Activated CD4-positive, alpha-beta T cell treated with anti-CD3 and anti-CD28 coated beads, Interleukin-2, amount 10 ng/mL, durations not matched to agents 24 days and 14 days (primary cell): Measurements from ENCODE around the gene PDE8B. TPM values are rescaled to one million over a fixed set of nuclear protein-coding genes. Genes with fewer than 3 reads are reported as not detected.

ENCODE experiments used
- DNase-seq: peaks from one replicate; pipeline ENCODE4 v3.0.0; 2022
- H3K27ac Mint-ChIP-seq: one replicate; pipeline ENCODE4 v1.8.0; 2022; ENCODE audit warnings: mild to moderate bottlenecking, mixed read lengths
- H3K27me3 Mint-ChIP-seq: one replicate; pipeline ENCODE4 v1.8.0; 2022; ENCODE audit warnings: mixed read lengths
- H3K36me3 Mint-ChIP-seq: one replicate; pipeline ENCODE4 v1.8.0; 2022; ENCODE audit warnings: low read depth, mild to moderate bottlenecking, mixed read lengths
- H3K4me1 Mint-ChIP-seq: one replicate; pipeline ENCODE4 v1.8.0; 2021; ENCODE audit warnings: mixed read lengths
- H3K4me3 Mint-ChIP-seq: one replicate; pipeline ENCODE4 v1.8.0; 2022; ENCODE audit warnings: mild to moderate bottlenecking, moderate library complexity, mixed read lengths
- H3K9me3 Mint-ChIP-seq: one replicate; pipeline ENCODE4 v1.8.0; 2021; ENCODE audit warnings: mixed read lengths
- intact Hi-C: fragments of 100-400 bp; cut with micrococcal nuclease; formaldehyde crosslinking; loops from one replicate; pipeline ENCODE4 v1.15.1; 2023
- total RNA-seq: library from RNA; stranded (reverse); gene quantifications from 2 replicates; pipeline ENCODE4 v1.2.3, GENCODE V29; 2022

PDE8B gene
- total RNA-seq, 1 donor from 2014 or later: 0.19 TPM

DNA sequence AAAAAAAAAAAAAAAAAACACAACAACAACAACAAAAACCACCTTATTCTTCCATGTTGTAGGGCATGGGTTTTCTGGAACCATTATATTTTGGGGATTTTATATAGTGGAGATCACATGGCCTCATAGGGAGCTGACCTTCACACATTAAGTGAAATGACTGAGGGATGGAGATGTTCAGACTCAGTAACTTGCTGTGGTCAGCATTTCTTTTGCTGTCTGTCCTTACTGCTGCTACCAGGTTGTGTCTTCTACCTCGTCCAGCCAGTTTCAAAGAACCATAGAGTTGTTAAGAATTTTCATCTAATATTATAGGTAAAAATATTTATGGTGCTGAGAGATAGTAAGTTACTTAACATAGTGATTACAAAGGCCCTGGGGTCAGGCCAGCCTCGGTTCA, 107.6 kb downstream of the PDE8B start:
- peaks cover 19% of the 10 kb centered on the region for H3K27me3 Mint-ChIP-seq
- H3K27ac Mint-ChIP-seq: no peak overlapping the region
- no peak overlapping the region for H3K4me3 Mint-ChIP-seq
- no peaks in the 10 kb centered on the region for H3K4me1 Mint-ChIP-seq
- H3K9me3 Mint-ChIP-seq: no peaks in the 10 kb centered on the region
- intact Hi-C loops: no loop called here
- no peak for DNase-seq
- H3K36me3 Mint-ChIP-seq: no peaks in the 10 kb centered on the region

DNA sequence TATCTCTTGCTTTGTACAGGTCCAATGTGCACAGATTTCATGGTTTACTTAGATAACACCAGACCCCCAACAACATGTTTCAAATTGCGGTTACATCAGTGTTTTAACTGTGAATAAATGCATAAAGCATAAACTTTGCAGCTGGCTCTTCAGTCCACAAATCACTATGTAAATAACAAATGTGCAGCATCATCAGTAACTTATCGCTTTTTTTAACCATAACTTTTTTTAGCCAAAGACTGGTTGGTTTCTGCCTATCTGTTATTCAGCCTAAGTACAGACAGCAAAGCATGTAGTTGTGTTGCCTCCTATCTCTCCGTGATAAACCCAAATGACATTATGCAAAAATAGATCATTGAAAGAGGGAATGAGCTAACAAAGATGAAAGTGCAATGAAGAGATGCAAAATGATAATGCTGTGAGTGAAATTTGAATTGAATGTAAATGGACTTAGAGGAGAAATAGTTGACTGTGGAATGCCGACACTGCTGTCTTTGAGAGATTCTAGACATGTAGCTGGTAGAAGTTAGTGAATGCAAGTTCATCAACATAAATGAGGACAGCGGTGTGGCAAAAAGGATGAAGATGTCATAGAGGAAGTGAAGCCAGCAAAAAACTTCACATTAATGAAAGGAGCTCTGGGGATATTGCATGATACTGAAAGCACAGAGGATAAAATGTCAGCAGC, 108.8 kb downstream of the PDE8B start:
- Mint-ChIP-seq H3K9me3 (no peaks in the 10 kb centered on the region), H3K4me1 (no peaks in the 10 kb centered on the region)

GRCh38 chr5:77321793-77322394, 111.4 kb downstream of the PDE8B start:
- Mint-ChIP-seq H3K4me1 (peaks cover 6% of the 10 kb centered on the region), H3K27ac (no peak overlapping the region), H3K27me3 (peaks cover 11% of the 10 kb centered on the region), H3K36me3 (no peaks in the 10 kb centered on the region), H3K9me3 (no peaks in the 10 kb centered on the region), H3K4me3 (no peak overlapping the region)
- DNase-seq: no peak
- intact Hi-C loops: no loop called here

More for the DNA sequence above, 108.8 kb downstream of the PDE8B start:
- no peaks in the 10 kb centered on the region for H3K36me3 Mint-ChIP-seq
- peaks cover 14% of the 10 kb centered on the region for H3K27me3 Mint-ChIP-seq
- intact Hi-C loops: no loop called here
- H3K27ac Mint-ChIP-seq: no peak overlapping the region
- H3K4me3 Mint-ChIP-seq: no peak overlapping the region
- DNase-seq: no peak

- H3K27me3 Mint-ChIP-seq: peaks cover 11% of the 10 kb centered on the region
- intact Hi-C loops: no loop called here
- H3K36me3 Mint-ChIP-seq: no peaks in the 10 kb centered on the region
- no peak for DNase-seq
- no peak overlapping the region for H3K27ac Mint-ChIP-seq
- no peaks in the 10 kb centered on the region for H3K9me3 Mint-ChIP-seq
- peaks cover 6% of the 10 kb centered on the region for H3K4me1 Mint-ChIP-seq
- no peak overlapping the region for H3K4me3 Mint-ChIP-seq
Measured at GRCh38 chr5:77322406-77322805, 111.9 kb downstream of the PDE8B start.

- DNase-seq: no peak
- no peaks in the 10 kb centered on the region for H3K36me3 Mint-ChIP-seq
- no peaks in the 10 kb centered on the region for H3K9me3 Mint-ChIP-seq
- peaks cover 2% of the 10 kb centered on the region for H3K27me3 Mint-ChIP-seq
- H3K4me1 Mint-ChIP-seq: peaks cover 26% of the 10 kb centered on the region
- H3K27ac Mint-ChIP-seq: no peak overlapping the region
- intact Hi-C loops: loop anchor here (5.0 kb wide), 1 partner anchor 166 kb away; the partner anchor contains the start of gene WDR41
- H3K4me3 Mint-ChIP-seq: no peak overlapping the region
Measured at GRCh38 chr5:77325921-77326541, 115.6 kb downstream of the PDE8B start.

DNA sequence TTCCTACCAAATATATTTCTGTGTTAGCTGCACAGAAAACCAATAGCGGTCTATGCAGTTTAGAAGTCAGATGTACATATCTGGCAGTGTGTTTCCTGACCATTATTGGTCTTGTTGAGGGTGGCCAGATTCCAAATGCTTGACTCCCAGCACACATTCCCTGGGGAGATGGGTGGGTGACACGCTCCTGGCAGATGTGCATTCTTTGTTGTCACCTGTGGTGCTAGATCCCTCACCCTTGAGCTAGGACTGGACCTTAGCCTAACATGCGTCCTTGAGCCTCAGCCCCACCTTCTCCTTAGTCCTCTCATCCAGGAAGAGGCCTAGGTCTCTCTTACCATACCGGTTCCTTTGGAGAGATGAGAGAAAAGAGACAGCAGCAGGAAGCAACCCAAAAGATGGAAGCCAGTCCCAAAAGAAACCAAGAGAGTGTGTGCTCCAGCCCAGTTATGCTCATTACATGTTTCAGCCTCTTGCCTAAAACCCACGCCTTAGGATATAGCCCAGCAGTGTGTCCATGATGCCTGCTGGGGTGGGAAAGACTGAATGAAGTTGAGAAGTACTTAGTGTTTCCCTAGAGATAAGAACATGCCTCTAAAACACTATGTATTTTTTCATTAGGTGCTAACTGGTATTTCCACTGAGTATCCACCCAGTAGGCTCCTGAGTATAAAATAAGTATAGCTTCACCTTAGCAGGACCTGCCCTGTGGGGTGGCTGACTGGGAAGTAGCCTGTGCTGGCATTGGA, 116.7 kb downstream of the PDE8B start:
- no peak overlapping the region for H3K4me3 Mint-ChIP-seq
- intact Hi-C loops: loop anchor here (5.0 kb wide), 1 partner anchor 165 kb away; the partner anchor contains the start of gene WDR41
- no peak for DNase-seq
- peaks cover 29% of the 10 kb centered on the region for H3K4me1 Mint-ChIP-seq
- no peaks in the 10 kb centered on the region for H3K9me3 Mint-ChIP-seq
- H3K27me3 Mint-ChIP-seq: peaks cover 2% of the 10 kb centered on the region
- peaks cover 2% of the 10 kb centered on the region for H3K36me3 Mint-ChIP-seq
- H3K27ac Mint-ChIP-seq: peak overlapping the region; percentile 56

DNA sequence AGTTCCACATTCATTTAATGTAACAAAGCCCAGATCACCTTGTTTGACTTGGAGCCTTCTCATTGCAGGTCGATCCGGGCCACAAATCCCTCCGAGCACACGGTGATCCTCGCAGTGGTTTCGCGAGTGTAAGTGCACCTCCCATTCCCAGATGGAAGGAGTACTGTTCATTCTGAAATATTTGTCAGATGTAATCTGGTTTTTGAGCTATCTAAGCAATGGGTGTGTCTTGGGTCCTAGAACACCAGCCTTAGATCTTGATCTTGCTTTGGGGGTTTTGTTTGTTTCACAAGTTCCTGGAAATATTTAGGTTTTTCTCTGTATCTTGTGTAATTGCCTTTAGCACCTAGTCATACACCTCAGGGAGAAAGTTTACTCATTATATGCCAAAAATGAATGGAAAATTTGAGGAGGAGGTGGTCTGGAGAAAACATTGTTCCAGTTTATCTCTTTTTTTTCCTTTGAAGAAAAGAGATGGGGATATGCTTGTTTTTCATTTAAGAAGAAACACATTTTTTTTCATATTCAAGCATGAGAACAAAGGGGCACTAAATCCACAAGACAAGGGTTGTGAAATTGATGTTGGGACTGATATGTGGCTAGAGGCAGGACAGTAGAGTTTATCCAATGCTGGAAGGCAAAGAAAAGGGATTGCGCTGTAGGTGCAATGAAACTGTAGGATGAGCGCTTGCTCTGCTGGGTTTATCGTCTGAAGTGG, 118.6 kb downstream of the PDE8B start:
- Mint-ChIP-seq H3K36me3 (peaks cover 2% of the 10 kb centered on the region), H3K4me1 (peaks cover 29% of the 10 kb centered on the region), H3K27me3 (peaks cover 4% of the 10 kb centered on the region), H3K4me3 (peak overlapping the region; percentile 39), H3K27ac (peak overlapping the region; percentile 78), H3K9me3 (no peaks in the 10 kb centered on the region)
- intact Hi-C loops: loop anchor here (1.0 to 5.0 kb wide), 4 partner anchors 27 to 163 kb away; partner anchors contain the start of gene WDR41
- DNase-seq: peak; percentile 58

DNA sequence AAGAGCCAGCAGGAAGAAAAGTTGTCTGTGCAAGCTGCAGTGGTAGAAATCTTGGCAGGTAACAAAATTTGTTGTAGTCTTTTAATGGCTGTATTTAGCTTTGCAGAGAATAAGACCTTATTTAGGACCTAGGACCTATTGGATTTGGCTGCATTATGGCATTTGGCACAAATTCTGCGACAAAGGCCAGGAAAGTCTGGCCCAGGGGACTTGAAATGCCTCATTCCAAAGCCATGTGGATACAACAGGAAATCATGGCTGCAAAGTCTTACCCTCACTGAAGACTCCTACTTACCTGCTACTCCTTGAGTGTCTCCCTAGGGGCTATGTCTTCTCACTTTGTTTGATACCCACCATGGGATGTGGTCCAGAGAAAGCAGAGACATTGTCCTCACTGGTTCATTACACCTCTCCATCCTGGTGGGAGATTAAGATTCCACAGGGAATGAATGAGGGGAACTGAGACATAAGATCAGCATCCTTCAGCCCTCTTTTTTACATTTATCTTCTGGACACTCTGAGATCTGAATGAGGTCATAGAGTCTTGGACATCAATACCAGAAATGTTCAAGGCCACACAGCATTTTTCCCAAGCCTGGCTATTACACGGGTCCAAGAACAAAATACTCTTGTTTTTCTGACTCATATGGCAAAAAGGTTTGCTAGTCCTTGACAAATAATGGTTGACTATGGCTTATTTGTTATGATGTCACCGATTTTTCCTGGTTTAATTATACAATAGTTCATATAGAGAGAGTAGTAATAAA, 119.4 kb downstream of the PDE8B start:
- DNase-seq: no peak
- H3K27me3 Mint-ChIP-seq: peaks cover 4% of the 10 kb centered on the region
- intact Hi-C loops: loop anchor here (1.0 to 5.0 kb wide), 4 partner anchors 26 to 162 kb away; partner anchors contain the start of gene WDR41
- H3K36me3 Mint-ChIP-seq: peaks cover 2% of the 10 kb centered on the region
- H3K4me1 Mint-ChIP-seq: peaks cover 29% of the 10 kb centered on the region
- H3K4me3 Mint-ChIP-seq: peak overlapping the region; percentile 39
- H3K27ac Mint-ChIP-seq: peak overlapping the region; percentile 78
- H3K9me3 Mint-ChIP-seq: no peaks in the 10 kb centered on the region

DNA sequence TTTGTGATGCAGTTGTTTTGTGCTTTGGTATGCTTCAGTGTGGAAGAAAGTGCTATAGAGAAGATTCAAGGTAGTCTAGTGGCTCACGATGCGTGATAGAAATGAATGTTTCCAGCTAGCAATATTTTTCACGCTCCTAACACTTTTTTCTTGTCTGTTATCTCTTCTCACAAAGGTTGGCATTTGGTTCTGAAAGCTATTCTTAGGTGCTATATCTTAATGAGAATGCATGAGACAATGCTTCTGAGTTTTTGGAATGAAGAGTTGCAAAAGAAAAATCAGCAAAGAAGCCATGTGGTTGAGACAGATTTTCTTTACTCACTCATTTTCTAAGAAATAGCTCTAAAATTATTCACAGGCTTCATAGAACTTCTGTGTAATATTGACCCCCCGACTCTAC, 122.6 kb downstream of the PDE8B start:
- Mint-ChIP-seq H3K9me3 (no peaks in the 10 kb centered on the region), H3K4me3 (no peak overlapping the region), H3K27ac (no peak overlapping the region), H3K27me3 (peaks cover 7% of the 10 kb centered on the region), H3K4me1 (peaks cover 21% of the 10 kb centered on the region), H3K36me3 (peaks cover 2% of the 10 kb centered on the region)
- DNase-seq: no peak
- intact Hi-C loops: no loop called here

- Mint-ChIP-seq H3K9me3 (no peaks in the 10 kb centered on the region), H3K4me3 (no peak overlapping the region), H3K27me3 (peaks cover 7% of the 10 kb centered on the region), H3K4me1 (peaks cover 18% of the 10 kb centered on the region), H3K27ac (no peak overlapping the region), H3K36me3 (peaks cover 2% of the 10 kb centered on the region)
- intact Hi-C loops: no loop called here
- DNase-seq: no peak
Measured at GRCh38 chr5:77333451-77334123, 123.1 kb downstream of the PDE8B start.

- H3K9me3 Mint-ChIP-seq: no peaks in the 10 kb centered on the region
- no peak overlapping the region for H3K27ac Mint-ChIP-seq
- no peak for DNase-seq
- no peaks in the 10 kb centered on the region for H3K36me3 Mint-ChIP-seq
- H3K27me3 Mint-ChIP-seq: peaks cover 13% of the 10 kb centered on the region
- no peak overlapping the region for H3K4me3 Mint-ChIP-seq
- H3K4me1 Mint-ChIP-seq: no peaks in the 10 kb centered on the region
- intact Hi-C loops: no loop called here
Measured at GRCh38 chr5:77337246-77337645, 126.8 kb downstream of the PDE8B start.

DNA sequence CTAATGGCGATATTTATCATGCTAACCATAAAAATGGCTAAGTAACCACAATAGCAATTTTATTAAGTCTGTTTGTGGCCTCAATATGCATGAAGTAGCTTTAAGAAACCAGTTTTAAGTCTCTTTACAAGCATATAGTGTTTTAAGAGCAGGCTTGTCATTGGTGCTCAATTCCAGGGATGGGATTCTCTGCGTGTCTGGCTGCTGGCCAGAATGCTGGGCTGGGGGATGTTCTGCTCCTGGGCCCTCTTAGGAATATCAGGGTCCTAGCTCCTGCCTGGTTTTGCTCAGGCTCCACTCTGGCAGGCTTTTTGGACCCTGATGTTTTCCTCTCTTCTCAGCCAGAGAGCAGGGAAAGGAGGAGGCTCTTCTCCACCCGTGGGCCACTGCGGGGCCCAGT, 127.2 kb downstream of the PDE8B start:
- Mint-ChIP-seq H3K27me3 (peaks cover 15% of the 10 kb centered on the region), H3K36me3 (no peaks in the 10 kb centered on the region), H3K4me3 (no peak overlapping the region), H3K4me1 (no peaks in the 10 kb centered on the region), H3K9me3 (no peaks in the 10 kb centered on the region), H3K27ac (no peak overlapping the region)
- intact Hi-C loops: no loop called here
- no peak for DNase-seq
